Fibroblast of skin of left quadriceps (primary cell): ENCODE measurements around the gene TNFAIP6.
"Not testable (repeated sequence)": the region's sequence is repeated elsewhere in the genome, so short reads cannot be mapped to it uniquely, and the experiment has no call there.

ENCODE experiments used
- DNase-seq, 2 experiments: peaks; one replicate each; pipeline ENCODE4 v3.0.0-alpha.2; 2013; ENCODE audit warnings: low read depth in 2 of 2

TNFAIP6 gene

GRCh38 chr2:151417650-151418049 is 60.3 kb downstream of the TNFAIP6 start:
- DNase-seq, result no peak

- DNase-seq, result not testable (repeated sequence)
These were observed 64.3 kb downstream of the TNFAIP6 start for GRCh38 chr2:151421681-151422080.

DNA sequence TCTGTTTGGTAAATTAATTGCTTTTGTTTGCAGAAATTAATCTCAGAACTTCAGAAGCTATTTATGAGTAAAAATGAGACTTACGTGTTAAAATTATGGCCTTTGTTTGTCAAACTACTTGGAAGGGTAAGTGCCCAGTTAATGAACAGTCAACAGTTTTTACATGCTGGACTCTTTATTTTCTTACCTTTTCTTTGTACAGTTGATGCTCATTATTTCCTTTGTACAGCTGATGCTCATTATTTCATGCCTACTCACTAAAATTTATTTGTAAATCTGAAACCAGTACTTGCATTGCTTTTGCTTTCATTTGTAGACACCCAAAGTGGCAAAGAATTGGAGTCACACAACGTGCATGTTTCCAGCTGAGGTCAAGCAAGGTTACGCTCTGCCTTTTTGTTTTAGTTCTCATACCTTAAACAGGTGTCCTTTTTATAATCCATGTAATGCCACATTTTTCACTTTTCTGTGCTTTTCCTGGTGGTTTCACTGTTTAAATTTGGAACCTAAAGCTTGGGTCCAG is 65.6 kb downstream of the TNFAIP6 start:
- no peak for DNase-seq

GRCh38 chr2:151423760-151424159 is 66.4 kb downstream of the TNFAIP6 start:
- DNase-seq, result no peak
